GM19372 (cell line): ENCODE data around the gene FANCI.
A peak's percentile ranks its signal among the peaks of the same experiment; 100 is the strongest.
"Not testable (repeated sequence)": the region's sequence is repeated elsewhere in the genome, so short reads cannot be mapped to it uniquely, and the experiment has no call there.

Experiments used
- ATAC-seq: cut with Tn5 transposase; IDR thresholded peaks from one replicate; pipeline ENCODE4 v1.9.1; 2021; ENCODE audit warnings: mild to moderate bottlenecking, low read depth, moderate library complexity; ENCODE audit not compliant: unreplicated experiment

FANCI gene

DNA sequence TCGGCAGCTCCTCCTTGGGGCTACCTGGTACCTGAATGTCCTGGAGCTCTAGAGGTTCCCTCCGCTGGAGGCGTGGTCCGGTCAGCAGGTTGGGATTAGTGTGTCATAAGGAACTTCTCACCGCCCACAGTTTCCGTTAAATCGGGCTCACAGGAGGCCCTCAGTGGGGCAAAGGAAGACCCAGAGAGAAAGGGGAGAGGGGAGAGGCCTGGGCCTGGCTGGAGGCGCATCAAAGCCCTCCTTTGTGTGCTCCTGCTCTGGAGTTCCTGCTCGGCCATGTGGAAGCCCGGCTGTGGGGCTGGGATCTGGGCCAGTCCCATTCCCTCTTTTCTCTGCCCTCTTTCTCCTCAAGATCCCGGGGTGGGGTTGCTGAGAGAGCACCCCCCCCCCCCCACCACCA, 22.2 kb upstream of the FANCI start, which contains the start of gene RLBP1:
TSS of gene RLBP1 (minus strand) at position 37 of the 400 bp plus-strand sequence. CDS start 2,604 bp downstream, outside the sequence.
- ATAC-seq: no peak

- no peak for ATAC-seq
These were observed 18.2 kb upstream of the FANCI start for GRCh38 chr15:89225588-89225987.

DNA sequence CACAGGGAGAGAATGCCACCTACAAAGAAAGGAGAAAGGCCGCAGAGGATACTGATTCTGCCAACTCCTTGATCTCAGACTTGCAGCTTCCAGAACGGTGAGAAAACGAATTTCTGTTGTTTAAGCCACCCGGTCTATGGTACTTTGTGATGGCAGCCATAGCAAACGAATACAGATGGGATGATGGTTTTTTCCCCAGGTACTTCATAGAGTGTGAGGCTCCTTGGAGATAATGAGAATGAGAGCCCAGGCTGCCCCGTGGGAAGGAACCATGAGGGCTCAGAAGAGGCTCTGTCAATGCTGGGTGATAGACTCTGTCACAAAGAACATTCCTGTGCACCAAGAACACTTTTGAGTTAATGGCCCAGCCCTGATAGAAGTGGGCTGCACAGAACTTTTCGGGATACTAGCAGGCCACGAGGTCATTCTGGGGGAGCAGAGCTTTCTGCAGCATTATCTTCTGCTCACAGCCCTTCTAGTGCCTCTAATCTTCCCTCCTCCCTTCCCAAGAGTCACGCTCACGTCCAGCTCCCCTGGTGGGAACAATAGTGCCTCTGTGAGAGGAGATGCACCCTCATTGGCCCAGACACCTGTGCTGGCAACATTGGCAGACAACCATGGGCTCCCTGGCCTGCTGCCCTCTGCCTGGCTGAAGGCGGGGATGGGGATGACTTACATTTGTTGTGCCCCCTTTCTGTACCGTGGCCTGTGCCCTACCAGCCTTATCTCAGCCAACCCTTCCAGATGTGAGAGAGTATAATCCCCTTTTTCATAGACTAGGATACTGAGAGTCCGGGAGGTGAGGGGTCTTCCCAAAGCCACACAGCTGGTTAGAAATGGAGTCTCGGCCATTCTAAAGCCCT, 17.2 kb upstream of the FANCI start:
- ATAC-seq: no peak

- no peak for ATAC-seq
These were observed 16.4 kb upstream of the FANCI start for GRCh38 chr15:89227425-89227824.

DNA sequence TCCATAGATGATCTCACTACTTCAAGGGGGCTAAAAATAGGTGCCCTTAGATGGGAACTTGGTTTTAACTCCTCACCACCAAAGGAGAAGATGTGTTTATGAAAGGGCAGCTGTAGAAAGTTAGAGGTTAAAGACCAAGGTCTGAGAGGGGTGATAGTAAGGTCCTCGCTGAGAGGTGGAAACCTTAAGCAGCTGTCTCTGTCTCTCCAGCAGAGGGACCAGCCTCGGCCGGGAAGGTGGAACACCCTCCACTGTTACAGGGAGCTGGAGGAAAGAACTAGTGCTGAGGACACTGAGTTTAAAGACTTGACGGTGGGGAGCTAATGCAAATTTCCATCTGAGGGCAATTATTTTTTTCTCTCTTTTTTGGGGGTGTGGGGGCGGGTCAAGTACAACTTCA, 13.5 kb upstream of the FANCI start:
- no peak for ATAC-seq

DNA sequence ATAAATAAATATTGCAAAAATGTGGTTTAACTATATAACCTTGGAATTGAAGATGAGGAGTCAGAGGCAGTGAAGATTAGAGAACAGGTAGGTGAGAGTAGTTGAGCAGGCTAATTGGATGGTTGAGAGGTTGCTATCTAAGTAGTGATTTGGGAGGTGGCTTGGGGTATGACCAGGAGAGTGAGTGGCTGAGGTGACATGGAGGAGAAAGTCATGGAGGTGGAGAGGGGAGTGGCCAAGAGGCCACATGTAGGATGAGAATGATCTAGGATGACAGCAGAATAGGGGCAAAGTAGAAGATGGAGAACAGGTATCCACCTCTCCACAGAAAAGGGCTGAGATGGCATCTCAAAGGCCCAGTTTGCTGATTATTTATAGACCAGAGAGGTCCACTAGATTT, 11.9 kb upstream of the FANCI start:
- ATAC-seq: no peak

DNA sequence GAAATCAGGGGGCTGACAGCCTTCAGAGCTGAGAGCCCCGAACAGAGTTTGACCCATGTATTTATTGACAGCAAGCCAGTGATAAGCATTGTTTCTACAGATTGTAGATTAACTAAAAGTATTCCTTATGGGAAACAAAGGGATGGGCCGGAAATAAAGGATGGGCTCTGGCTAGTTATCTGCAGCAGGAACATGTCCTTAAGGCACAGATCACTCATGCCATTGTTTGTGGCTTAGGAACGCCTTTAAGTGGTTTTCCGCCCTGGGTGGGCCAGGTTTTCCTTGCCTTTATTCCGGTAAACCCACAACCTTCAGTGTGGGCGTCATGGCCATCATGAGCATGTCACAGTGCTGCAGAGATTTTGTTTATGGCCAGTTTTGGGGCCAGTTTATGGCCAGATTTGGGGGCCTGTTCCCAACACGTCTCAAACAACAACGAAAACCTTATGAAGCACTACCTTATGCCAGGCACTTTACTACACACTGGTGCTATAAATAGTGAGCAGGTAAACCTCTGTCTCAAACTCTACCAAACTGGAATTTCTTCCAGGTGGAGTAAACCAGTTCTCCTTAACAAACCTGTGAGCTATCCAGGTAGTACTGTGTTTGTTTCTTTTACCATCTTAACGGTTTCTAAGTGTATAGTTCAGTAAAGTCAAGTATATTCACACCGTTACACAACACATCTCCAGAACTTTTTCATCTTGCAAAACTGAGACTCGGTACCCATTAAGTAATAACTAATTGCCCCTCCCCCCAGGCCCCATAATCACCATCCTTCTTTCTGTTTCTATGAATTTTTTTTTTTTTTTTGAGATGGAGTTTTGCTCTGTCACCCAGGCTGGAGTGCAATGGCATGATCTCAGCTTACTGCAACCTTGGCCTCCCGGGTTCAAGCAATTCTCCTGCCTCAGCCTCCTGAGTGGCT, 3.6 kb upstream of the FANCI start:
- not testable (repeated sequence) for ATAC-seq

GRCh38 chr15:89243046-89243690, 611 bp upstream of the FANCI start:
- no peak for ATAC-seq

DNA sequence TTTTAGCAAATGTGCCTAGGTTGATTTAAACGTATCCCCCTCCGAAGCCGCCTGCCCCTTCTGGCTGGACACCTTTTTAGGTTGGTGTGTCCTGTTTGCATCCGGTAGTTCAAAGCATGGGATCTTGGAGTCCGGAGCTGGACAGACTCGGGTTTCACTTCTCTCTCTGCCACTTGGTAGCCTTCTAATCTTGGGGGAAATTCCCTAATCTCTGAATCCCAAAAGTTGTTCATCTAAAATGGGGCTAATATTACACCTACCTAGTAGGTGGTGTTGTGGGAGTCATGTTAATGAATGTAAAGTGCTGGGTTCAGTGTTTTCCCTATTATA, 760 bp downstream of the FANCI start:
- peak; percentile 16 for ATAC-seq

GRCh38 chr15:89247446-89247845, 3.7 kb downstream of the FANCI start:
- ATAC-seq: no peak

DNA sequence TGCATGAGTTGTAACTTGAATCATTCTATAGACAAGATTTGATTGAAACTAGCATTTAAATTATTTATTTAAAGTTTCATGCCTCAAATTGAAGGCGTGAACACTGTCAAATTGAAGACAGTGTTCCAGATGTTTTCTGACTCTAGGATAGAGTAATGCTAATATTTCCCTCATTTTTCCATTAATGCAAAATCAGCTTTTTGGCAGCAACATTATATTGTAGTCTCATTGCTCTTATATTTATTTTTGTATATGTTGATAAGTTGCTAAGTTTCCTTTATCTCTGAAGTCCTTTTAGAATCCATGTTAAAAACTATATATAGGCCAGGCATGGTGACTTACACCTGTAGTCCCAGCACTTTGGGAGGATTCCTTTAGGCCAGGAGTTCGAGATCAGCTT, 4.8 kb downstream of the FANCI start:
- no peak for ATAC-seq

- not testable (repeated sequence) for ATAC-seq
These were observed 6.4 kb downstream of the FANCI start for GRCh38 chr15:89250142-89250541.

GRCh38 chr15:89277281-89277680, 33.5 kb downstream of the FANCI start:
- not testable (repeated sequence) for ATAC-seq

DNA sequence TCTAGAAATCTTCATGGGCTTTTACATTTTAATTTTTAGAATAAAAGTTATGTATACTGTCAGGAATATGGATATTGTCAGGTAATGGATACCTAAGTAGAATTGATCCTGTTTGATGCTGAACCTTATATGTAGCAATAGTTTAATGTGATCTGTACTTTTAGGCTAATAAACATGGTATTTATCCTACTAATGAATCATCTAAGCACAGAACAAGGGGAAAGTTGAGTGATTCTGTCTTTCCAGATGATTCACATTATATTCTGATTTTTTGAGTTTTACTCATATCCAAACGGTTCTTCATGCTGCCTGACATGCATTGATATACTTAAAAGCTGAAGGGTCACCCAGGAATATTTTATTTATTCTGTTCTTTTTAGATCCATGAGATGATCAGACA, 34.5 kb downstream of the FANCI start:
- no peak for ATAC-seq

DNA sequence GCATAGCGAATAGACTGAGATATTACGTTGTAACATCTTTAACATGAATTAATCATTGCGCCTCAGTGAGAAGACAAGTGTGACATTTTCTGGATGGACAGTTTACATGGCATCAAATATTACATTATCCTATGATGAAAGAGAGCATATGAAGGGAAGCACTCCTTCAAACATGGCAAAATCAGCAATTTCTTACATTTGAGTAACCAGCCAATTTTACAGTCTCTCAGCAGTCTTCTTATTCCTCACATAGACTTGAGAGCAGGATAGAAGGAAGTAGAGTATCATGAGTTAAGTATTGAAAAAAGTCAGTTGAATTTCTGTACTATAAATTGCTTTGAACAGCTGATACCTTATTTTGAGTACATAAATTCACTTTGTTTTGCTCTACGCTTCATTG, 38.9 kb downstream of the FANCI start:
- ATAC-seq: no peak

DNA sequence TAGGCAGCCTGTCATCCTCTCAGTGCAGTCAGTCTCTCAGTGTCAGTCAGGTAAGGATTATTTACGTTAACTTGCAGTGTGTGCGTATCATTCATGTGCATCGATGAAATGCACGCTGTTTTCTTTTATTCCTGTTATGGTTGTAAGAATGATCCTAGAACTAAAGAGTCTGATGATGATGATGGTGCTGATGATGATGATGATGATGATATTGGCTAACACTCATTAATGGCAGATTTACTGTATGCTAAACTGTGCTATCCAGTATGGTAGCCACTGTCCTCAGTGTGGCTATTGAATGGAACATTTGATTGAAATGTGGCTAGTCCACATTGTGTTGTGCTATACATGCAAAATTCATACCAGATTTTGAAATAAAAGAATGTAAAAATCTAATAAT, 39.4 kb downstream of the FANCI start:
- no peak for ATAC-seq

DNA sequence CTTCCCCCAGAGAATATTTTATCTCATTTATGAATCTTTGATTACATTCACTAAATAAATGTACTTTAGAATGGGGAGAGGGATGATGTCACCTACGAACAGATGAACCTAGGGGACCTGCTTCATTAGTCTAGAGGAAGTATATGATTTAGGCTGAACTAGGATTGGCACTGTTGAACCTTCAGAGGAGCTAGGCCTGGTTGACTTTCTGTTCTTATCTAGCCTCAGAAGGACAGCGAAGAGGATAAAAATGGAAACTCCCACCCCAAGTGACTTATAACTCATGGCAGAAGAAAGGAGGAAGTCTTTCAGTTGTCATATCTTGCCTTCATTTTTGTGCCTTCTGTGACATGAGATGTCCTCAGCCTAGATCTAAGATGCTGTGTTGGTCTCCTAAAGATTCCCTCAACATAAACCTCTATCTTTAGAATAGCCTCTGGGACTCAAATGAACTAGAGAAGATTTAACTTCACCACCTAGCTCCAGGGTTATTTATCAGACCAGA, 48.2 kb downstream of the FANCI start:
- no peak for ATAC-seq

DNA sequence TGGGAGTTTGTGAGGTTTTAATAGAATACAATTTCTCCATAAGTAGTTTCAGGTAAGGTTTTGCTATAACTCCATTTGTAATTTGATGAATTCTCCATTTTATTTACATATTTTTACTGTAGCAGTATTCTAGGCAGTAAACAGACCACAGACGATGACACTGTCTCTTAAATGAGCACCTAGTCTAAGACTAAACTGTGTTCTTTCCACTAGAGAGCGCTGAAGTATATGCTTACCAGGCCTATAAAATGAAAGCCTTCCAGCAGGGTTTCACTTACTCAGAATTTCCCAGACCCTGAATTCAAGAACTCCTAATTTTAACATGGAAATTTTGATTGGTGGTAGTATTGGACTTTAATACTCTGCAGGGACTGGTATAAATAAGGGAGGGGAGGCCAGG, 49.2 kb downstream of the FANCI start:
- ATAC-seq: no peak

DNA sequence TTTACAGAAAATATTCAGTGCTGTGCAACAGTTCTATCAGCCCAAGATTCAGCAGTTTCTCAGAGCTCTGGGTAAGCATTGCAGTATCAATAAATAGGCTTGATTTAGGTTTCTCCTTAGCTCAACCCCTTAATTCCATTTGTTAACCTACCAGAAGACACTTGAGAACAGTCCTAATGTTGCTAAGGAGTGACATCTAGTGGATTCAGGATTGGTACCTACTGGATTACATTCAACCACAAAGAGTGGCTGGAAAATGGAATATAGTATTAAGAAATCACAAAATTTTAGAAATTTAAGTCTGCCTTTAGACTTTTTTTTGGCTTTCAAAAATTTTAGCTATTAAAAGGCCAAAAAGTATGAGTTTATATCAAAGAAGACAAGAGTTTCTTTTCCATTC, 56.1 kb downstream of the FANCI start:
- no peak for ATAC-seq

DNA sequence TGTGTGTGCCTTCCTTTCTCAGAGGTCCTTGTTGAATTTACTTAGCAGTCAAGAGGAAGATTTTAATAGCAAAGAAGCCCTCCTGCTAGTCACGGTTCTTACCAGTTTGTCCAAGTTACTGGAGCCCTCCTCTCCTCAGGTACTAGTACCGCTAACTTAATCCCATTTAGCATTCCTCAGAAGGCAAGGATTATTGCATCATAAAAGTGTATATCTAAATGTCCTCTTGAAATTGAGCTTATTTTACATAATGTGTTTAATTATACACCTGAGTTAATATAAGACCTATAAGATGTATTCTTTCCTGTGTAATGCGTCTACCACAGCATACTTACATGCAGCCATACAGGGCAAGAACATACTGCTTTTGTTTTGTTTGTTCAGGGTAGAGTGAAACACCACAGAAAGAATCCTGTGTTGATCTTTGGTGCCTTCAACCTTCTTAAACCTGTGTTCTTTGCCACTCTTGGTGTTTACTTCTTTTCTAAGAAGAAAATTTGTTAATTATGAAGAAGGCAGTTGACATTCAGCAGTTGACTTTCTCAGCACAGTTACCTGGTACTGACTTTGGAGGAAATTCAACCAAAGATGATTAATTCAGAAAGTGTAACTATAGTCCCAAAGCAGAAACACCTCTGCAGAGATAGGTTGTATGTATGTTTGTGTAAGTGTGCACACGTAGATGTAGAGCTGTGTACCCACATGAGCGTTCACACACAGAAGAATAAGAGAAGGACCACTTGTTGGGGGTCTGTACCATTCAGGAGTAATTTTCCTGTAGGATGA, 57.7 kb downstream of the FANCI start:
- no peak for ATAC-seq
